Limb (tissue), 2 donors: ENCODE data around the gene ERMP1.
"Not testable (repeated sequence)": the region's sequence is repeated elsewhere in the genome, so short reads cannot be mapped to it uniquely, and the experiment has no call there.

Source experiments
- DNase-seq, 2 donors: peaks; one replicate each; pipeline ENCODE4 v3.0.0-alpha.2; 2016; ENCODE audit errors: extremely low spot score in 2 of 2

Gene ERMP1

DNA sequence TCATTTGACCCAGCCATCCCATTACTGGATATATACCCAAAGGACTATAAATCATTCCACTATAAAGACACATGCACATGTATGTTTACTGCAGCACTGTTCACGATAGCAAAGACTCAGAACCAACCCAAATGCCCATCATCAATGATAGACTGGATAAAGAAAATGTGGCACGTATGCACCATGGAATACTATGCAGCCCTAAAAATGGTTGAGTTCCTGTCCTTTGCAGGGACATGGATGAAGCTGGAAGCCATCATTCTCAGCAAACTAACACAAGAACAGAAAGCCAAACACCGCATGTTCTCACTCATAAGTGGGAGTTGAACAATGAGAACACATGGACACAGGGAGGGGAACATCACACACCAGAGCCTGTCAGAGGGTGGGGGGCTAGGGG, 49.5 kb downstream of the ERMP1 start:
- DNase-seq = not testable (repeated sequence)

DNA sequence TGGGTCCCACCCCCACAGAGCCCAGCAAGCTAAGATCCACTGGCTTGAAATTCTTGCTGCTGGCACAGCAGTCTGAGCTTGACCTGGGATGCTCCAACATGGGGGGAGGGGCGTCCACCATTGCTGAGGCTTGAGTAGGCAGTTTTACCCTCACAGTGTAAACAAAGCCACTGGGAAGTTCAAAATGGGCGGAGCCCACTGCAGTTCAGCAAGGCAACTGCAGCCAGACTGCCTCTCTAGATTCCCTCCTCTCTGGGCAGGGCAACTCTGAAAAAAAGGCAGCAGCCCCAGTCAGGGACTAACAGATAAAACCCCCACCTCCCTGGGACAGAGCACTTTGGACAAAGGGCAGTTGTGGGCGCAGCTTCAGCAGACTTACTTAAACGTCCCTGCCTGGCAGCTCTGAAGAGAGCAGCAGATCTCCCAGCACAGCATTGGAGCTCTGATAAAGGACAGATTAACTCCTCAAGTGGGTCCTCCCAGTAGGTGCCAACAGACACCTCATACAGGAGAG, 53.2 kb downstream of the ERMP1 start:
- not testable (repeated sequence) for DNase-seq

DNA sequence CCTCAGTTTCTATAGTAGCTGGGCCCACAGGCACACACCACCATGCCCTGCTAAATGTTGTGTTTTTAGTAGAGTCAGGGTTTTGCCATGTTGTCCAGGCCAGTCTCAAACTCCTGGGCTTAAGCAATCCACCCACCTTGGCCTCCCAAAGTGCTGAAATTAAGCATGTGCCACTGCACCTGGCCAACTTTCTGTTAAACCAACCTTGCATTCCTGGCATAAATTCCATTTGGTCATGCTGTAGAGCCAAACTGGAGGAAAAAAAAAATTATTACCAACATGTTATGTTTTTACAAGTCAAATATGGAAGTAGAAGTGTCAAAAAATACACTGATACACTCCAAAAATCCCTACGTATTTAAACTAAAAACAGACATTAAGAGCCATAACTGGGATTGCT, 54.1 kb downstream of the ERMP1 start:
- no peak for DNase-seq

DNA sequence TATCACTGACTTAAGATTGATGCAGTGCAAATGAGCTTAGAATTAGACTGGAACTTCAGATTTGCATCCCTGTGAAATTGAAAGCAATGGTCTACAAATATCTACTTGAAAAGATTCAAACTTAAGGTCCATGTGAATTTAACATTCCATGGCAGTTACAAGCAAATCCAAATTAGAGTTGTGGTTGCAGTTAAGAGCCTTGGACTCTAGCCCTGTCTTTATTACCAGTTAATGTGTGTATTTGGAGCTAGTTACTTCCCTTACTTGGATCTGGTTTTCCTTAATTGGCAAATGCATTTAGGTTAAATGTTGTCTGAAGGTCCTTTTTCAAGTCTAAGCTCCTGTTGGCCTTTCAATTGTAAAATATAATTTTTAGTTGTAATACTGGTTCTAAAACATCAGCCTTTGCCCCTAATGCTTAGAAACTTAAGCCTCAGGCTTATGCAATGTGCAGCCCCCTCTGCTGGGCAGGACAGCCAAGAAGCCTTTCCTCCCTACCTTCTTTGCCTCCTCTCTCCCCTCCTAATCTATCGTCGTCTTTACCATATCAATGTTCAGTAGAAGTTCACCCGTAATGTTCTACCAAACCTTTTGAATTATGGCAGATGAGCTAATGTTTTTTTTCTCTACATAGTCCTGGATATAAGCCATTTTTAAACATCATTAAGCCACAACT, 59.5 kb downstream of the ERMP1 start:
- DNase-seq = no peak

DNA sequence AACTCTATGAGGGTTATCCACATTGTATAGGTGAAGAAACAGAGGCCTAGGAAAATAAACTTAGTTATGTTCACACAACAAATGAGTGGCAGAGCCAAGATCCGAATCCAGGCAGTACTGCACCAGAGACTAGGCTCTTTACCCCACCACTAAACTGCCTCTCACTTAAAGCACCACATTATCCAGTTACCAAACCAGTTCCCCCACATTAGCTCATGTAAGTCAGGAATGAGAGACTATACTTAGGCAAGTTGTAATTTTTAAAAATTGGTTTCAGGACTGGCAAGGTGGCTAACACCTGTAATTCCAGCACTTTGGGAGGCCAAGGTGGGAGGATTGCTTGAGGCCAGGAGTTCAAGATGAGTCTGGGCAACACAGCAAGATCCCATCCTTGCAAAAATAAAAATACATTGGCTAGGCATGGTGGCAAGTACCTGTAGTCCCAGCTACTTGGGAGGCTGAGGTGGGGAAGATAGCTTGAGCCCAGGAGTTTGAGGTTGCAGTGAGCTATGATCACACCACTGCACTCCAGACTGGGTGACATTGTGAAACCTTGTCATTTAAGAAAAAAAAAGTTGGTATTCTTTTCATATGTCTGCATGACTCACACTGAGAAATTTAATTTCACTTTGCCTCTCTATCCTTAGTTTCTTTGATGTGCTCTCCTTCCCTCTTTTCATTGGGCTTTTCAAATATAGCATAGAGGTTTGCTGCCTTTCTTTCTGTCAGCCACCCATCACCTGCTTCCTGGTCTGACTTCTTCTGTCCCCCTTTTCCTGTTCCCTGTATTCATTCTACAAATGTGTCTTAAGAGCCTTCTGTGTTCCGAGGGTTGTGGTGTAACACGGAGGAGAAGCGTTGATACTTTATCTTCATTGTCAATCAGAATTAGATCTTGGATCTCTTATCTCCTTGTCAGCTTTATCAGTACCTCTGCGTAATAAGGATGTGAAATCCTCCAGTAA, 64.7 kb downstream of the ERMP1 start:
- no peak for DNase-seq

DNA sequence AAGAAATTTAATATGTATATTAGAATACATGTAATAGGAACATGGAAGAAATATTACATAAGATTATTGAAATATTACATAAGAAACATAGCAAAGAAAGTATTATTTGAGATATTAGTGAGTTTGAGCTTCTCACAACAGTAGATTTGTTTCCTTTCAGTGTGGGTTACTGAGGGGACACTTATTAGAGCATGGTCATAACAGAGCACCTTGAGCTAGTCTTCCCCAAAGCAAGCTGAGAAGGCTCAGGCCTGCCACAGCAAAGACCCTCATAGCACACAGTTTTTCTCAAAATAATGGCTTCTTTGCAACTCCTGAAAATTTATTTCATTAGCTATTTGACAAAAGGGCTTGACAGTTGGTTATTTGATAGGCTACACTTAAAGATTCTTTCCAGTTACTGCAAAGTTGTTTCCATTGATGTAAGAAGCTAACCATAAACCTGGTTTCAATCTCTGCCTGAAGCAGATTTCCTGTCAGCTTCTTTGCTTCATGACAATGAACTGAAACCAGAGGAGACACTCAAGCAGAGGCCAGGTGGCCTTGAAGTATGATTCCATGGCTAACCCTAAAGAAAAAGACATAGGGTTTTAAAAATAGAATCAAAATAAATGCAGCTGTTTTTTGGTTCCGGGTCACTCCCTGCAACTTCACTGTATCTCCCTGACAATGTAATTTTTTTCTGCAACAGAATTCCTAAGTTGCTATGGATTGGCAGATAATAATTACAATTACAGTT, 68.6 kb downstream of the ERMP1 start:
- DNase-seq = no peak

DNA sequence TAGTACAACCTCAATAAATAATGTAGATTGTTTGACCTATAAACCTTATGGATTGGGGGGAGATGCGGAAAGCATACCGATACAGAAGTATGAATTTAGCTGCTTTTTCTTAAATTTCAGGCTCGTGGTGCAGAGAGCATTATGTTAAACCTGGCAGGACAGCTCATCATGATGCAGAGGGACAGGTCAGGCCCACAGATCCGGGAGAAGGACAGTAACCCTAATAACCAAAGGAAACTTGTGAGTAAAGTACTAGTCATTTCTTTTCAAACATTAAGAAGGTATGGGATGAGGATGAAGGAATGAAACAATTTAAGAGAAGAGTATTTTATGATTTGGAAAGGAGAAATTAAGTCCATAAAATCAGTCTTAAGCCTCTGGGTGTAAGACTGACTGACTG, 70.5 kb downstream of the ERMP1 start:
- DNase-seq = no peak

DNA sequence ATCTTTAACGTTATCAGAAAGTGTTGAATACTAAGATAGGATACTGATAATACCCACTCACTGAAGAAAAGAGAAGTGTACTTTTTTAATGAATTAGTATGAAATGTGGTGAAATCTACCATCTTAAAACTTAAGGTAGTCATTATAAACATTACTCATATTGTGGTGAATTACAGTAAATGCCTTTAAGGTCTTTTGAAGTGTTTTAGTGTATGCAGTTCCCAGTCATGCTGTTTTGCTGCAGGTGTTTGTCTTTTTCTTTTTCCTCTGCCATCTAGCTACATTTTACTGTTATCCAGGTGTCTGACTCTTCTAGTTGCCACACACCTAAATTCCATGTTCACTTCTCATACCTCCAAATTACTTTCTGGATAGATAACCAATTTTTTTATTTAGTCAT, 72.6 kb downstream of the ERMP1 start:
- no peak for DNase-seq

DNA sequence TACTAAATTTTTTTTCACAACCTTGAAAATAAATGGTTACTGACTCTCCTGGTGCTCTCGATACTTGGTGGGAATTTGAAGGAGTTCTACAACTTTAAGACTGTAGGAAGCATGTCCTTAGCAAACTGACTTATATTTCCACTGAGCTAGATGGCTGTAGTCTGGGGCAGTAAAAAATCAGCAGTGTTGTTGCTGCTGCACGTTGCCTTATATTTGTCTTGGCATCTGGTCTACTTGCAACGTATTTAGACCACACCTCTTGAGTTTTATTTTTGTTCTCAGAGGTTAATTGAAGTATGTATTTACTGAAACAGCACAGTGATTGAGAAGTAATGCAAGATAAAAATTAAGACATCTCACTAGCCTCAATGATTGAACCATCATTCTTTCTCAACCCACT, 76.3 kb downstream of the ERMP1 start:
- DNase-seq = no peak

DNA sequence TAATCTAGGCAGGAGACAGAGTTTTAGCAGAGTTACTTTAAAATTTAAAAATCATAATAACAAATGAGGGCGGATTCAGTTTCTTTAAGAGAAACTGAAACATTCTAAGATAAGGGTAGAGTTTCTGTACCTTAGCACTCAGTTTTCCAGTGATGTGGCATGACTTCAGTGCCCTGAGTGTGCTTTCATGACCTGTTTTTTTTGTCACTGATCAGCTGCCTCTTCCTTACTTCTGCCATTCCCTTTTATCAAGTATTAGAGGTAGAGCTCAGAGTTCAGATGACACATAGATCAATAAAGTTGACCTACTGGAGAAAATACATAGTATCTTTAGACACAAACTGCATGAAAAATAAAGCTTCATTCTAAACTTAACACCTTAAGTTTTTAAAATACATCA, 82.3 kb downstream of the ERMP1 start:
- DNase-seq = no peak

DNA sequence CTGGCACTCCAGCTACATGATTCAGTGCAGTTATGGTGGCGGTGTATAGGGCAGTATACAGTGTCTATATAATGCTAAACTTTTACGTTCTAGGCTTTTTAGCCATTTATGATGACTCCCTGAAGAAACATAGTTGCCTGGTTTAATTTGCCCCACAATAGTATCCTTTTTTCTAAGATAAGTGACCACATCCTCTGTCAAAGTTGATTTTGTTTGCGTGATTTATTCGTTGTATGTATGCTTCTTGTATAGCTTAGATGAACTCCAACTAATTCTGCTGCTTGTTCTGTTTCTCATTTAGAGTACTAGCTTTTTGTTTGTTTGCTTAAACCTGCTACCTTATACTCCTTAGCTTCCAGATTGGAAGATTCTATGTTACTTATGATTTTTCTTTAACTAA, 83.6 kb downstream of the ERMP1 start:
- no peak for DNase-seq

DNA sequence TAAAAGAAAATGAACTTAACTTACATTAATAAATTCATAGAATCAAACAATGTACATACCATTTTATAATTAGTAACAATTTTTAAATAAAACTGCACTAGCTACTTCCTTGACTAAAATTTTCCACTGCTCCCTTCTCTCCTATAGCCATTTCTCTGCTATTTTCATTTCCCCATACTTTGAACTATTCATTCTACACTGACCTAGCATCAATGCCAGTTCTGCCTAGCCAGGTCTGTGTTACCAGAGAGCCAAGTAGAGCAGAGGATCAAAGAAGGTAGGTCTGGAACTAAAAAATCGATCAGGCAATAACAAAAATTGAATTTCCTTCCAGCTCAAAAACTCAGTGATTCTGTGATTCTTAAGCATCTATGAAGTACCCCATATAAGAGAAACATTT, 84.5 kb downstream of the ERMP1 start:
- DNase-seq = no peak

DNA sequence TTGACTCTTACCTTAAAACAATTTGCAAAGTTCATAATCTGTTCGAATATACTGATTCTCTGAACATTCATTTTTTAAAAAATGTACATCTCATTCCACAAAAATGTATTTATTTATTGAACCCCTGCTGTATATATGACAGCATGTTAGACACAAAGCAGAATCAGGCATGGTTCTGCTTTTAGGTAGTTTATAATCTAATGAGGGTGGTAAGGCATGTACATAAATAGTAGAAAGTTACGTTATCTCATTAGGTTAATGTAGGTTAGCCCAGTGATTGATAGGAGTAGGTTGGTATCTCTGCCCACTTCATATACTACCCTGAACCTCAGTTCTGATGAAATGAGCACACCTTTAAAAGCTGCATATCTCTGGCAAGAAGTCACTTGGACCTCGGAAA, 89.8 kb downstream of the ERMP1 start:
- no peak for DNase-seq

DNA sequence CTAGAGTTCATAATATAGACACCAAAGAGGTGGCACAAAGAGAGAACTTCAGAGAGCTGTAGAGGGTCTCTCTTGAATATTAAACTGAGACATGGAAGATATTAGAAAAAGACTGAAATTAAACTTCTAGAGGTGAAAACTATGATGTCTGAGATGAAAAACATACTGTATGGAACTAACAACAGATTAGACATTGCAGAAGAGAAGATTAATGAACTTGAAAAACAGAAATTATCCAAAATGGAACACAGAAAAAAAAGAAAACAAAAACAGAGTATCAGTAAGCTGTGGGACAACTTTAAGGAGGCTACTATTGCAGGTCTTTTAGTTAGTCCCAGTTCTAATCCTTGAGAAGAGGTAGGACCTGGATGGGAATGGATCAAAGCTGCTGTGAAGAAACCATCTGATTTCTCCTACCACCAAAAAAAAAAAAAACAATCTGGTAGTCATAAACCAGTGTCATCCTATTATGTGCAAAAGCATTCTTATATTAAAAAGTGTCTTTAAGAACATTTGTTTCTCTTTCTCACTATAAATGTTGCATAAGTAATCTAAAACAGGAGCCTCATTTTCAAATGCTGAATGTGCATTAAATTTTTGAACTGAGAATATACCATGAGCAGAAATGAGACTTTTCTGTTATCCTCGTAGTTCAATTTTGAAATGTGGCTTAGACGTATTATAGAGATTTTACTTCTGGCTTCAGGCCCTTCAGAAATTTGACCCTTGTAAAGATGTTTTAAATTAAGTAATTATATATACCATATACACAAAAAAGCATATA, 96.2 kb downstream of the ERMP1 start:
- DNase-seq = no peak

DNA sequence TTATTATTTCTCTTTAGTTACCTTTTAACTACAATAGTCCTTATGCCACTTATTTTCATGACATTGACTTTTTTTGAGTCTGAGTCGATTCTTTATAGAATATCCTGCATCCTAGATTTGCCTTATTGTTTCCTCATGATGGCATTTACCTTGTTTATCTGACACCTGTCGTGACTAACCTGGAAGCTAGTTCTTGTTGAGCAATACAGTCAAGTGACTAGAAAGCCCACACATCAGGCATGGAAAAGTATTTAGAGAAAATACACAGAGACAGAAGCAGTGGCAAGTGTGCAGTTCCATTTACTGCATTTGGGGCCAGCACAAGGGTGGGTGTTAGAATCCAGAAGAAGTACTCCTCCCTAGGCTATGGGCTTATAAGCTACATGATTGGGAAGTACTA, 97.8 kb downstream of the ERMP1 start:
- no peak for DNase-seq
